Prostate gland (tissue), 2 donors: ENCODE measurements around the gene SUGCT.

Experiments
- POLR2A ChIP-seq: fragments of 450-650 bp; IDR thresholded peaks from one replicate; pipeline ENCODE4 v1.6.1; 2016; ENCODE audit warnings: antibody characterized with exemption, mild to moderate bottlenecking
- POLR2AphosphoS5 ChIP-seq: sonication (generic); formaldehyde crosslinking; IDR thresholded peaks from one replicate; pipeline ENCODE4 v1.6.1; 2017; ENCODE audit warnings: antibody characterized with exemption
- TF ChIP-seq, protein P1 (sequence below), 4 experiments: fragments of 200-600 bp in 2 of 4; fragments of 450-650 bp in 2 of 4; sonication (generic) in 2 of 4; IDR thresholded peaks; 1 replicate in 3 of 4; 2 replicates in 1 of 4; pipeline ENCODE4 v1.5.1; 2016 to 2019; ENCODE audit warnings: antibody characterized with exemption in 4 of 4, mild to moderate bottlenecking in 2 of 4, moderate library complexity in 2 of 4

GRCh38 chr7:40331915-40332314 lies 197.1 kb downstream of the SUGCT start:
- TF ChIP-seq, protein P1, sequence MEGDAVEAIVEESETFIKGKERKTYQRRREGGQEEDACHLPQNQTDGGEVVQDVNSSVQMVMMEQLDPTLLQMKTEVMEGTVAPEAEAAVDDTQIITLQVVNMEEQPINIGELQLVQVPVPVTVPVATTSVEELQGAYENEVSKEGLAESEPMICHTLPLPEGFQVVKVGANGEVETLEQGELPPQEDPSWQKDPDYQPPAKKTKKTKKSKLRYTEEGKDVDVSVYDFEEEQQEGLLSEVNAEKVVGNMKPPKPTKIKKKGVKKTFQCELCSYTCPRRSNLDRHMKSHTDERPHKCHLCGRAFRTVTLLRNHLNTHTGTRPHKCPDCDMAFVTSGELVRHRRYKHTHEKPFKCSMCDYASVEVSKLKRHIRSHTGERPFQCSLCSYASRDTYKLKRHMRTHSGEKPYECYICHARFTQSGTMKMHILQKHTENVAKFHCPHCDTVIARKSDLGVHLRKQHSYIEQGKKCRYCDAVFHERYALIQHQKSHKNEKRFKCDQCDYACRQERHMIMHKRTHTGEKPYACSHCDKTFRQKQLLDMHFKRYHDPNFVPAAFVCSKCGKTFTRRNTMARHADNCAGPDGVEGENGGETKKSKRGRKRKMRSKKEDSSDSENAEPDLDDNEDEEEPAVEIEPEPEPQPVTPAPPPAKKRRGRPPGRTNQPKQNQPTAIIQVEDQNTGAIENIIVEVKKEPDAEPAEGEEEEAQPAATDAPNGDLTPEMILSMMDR (IDR thresholded peaks at IDR 0.05), result no peak
- TF ChIP-seq POLR2AphosphoS5 (no peak), POLR2A (no peak)
